Islet precursor cell (in vitro differentiated cells): ENCODE measurements around the gene TOPORS.
"Not testable (repeated sequence)": the region's sequence is repeated elsewhere in the genome, so short reads cannot be mapped to it uniquely, and the experiment has no call there.

ENCODE experiments used
- DNase-seq: peaks from one replicate; pipeline ENCODE4 v3.0.0-alpha.2; 2018

Gene TOPORS

GRCh38 chr9:32565967-32566366 lies 13.6 kb upstream of the TOPORS start:
- no peak for DNase-seq

GRCh38 chr9:32558408-32558934 lies 6.1 kb upstream of the TOPORS start:
- DNase-seq = no peak

GRCh38 chr9:32554591-32554990 lies 2.2 kb upstream of the TOPORS start:
- no peak for DNase-seq

GRCh38 chr9:32554107-32554506 lies 1.7 kb upstream of the TOPORS start:
- no peak for DNase-seq

- no peak for DNase-seq
Measured at GRCh38 chr9:32551276-32552051, 922 bp downstream of the TOPORS start.

- DNase-seq = peak; percentile 99
Measured at GRCh38 chr9:32550562-32551275, 1.7 kb downstream of the TOPORS start.

GRCh38 chr9:32550150-32550561 lies 2.2 kb downstream of the TOPORS start:
- DNase-seq = no peak

- DNase-seq = not testable (repeated sequence)
Measured at GRCh38 chr9:32548213-32548612, 4.2 kb downstream of the TOPORS start.

- no peak for DNase-seq
Measured at GRCh38 chr9:32545884-32546283, 6.5 kb downstream of the TOPORS start.

GRCh38 chr9:32543047-32543446 lies 9.3 kb downstream of the TOPORS start:
- DNase-seq = no peak

GRCh38 chr9:32533816-32534215 lies 18.6 kb downstream of the TOPORS start:
- no peak for DNase-seq

GRCh38 chr9:32533336-32533735 lies 19.1 kb downstream of the TOPORS start:
- DNase-seq = no peak

- no peak for DNase-seq
Measured at GRCh38 chr9:32526707-32527048, 25.7 kb downstream of the TOPORS start.

- peak; percentile 88 for DNase-seq
Measured at GRCh38 chr9:32526041-32526706, 26.2 kb downstream of the TOPORS start, which contains the start of gene RIGI. Gene RIGI (minus strand): TSS chr9:32526196. CDS start chr9:32526166, 30 bp downstream.

GRCh38 chr9:32525709-32526030 lies 26.7 kb downstream of the TOPORS start:
- no peak for DNase-seq

GRCh38 chr9:32524892-32525708 lies 27.3 kb downstream of the TOPORS start:
- no peak for DNase-seq

- not testable (repeated sequence) for DNase-seq
Measured at GRCh38 chr9:32524558-32524891, 27.9 kb downstream of the TOPORS start.

- no peak for DNase-seq
Measured at GRCh38 chr9:32523910-32524309, 28.5 kb downstream of the TOPORS start.

GRCh38 chr9:32518276-32518675 lies 34.1 kb downstream of the TOPORS start:
- no peak for DNase-seq

GRCh38 chr9:32516241-32516640 lies 36.1 kb downstream of the TOPORS start:
- no peak for DNase-seq

- DNase-seq = no peak
Measured at GRCh38 chr9:32508728-32509127, 43.7 kb downstream of the TOPORS start.

- no peak for DNase-seq
Measured at GRCh38 chr9:32503008-32503407, 49.4 kb downstream of the TOPORS start.

- DNase-seq = peak; percentile 81
Measured at GRCh38 chr9:32502464-32502863, 49.9 kb downstream of the TOPORS start.
